Endothelial cell of umbilical vein (primary cell): ENCODE data around the gene KAT8.
A peak's percentile ranks its signal among the peaks of the same experiment; 100 is the strongest.

ENCODE experiments used
- CTCF ChIP-seq, 2 donors: IDR thresholded peaks; 1 replicate in 1 of 2; 2 replicates in 1 of 2; pipeline ENCODE4 v1.5.1; 2011; ENCODE audit warnings: low read length in 2 of 2, mild to moderate bottlenecking in 2 of 2, moderate library complexity in 2 of 2, control low read depth in 1 of 2, inconsistent platforms in 1 of 2, low read depth in 1 of 2; ENCODE audit not compliant: insufficient read depth in 1 of 2; ENCODE audit errors: extremely low read depth in 1 of 2
- EZH2 ChIP-seq: IDR thresholded peaks from 2 replicates; pipeline ENCODE4 v1.6.1; 2012; ENCODE audit warnings: borderline replicate concordance, low read depth, mild to moderate bottlenecking, moderate library complexity, low read length, inconsistent platforms; ENCODE audit not compliant: severe bottlenecking
- FOS ChIP-seq: IDR thresholded peaks from 2 replicates; pipeline ENCODE4 v1.6.1; 2011; ENCODE audit warnings: mild to moderate bottlenecking, low read length, moderate library complexity, borderline replicate concordance; ENCODE audit not compliant: insufficient read depth
- GATA2 ChIP-seq: IDR thresholded peaks from 2 replicates; pipeline ENCODE4 v1.7.0; 2011; ENCODE audit warnings: low read depth, mild to moderate bottlenecking, moderate library complexity, mixed read lengths, low read length; ENCODE audit not compliant: insufficient read length, insufficient read depth
- JUN ChIP-seq: IDR thresholded peaks from 2 replicates; pipeline ENCODE4 v1.6.1; 2011; ENCODE audit warnings: borderline replicate concordance, low read depth; ENCODE audit not compliant: insufficient read length, insufficient read depth
- MYC ChIP-seq: IDR thresholded peaks from one replicate; pipeline ENCODE4 v1.6.1; 2011; ENCODE audit warnings: mild to moderate bottlenecking, low read depth, low read length
- POLR2A ChIP-seq: IDR thresholded peaks from 2 replicates; pipeline ENCODE4 v1.6.1; 2012; ENCODE audit warnings: low read depth, mild to moderate bottlenecking, control low read depth, low read length
- POLR2AphosphoS5 ChIP-seq: IDR thresholded peaks from 2 replicates; pipeline ENCODE4 v1.6.1; 2012; ENCODE audit warnings: low read depth, mild to moderate bottlenecking, control low read depth, low read length, moderate library complexity; ENCODE audit not compliant: insufficient read depth
- TF ChIP-seq, protein P1 (sequence below): IDR thresholded peaks from 2 replicates; pipeline ENCODE4 v1.6.1; 2011; ENCODE audit not compliant: insufficient read depth, insufficient read length

- no peak for TF ChIP-seq FOS
- peak; percentile 29 for TF ChIP-seq POLR2A
- no peak for TF ChIP-seq EZH2
- TF ChIP-seq CTCF (IDR thresholded peaks at IDR 0.05; ENCODE audit: extremely low read depth in 1 of 2, insufficient read depth in 1 of 2, low read depth in 1 of 2, low read length in 2 of 2): peak; percentile 98 to 99
- peak; percentile 46 for TF ChIP-seq POLR2AphosphoS5
- TF ChIP-seq, protein P1, sequence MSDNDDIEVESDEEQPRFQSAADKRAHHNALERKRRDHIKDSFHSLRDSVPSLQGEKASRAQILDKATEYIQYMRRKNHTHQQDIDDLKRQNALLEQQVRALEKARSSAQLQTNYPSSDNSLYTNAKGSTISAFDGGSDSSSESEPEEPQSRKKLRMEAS: peak; percentile 71
- TF ChIP-seq JUN: no peak
- TF ChIP-seq GATA2: no peak
- peak; percentile 5 for TF ChIP-seq MYC
These were observed 24.9 kb downstream of the KAT8 start for GRCh38 chr16:31142109-31143010.
